Measurements from ENCODE around the gene BCAS3.

BCAS3 gene

DNA sequence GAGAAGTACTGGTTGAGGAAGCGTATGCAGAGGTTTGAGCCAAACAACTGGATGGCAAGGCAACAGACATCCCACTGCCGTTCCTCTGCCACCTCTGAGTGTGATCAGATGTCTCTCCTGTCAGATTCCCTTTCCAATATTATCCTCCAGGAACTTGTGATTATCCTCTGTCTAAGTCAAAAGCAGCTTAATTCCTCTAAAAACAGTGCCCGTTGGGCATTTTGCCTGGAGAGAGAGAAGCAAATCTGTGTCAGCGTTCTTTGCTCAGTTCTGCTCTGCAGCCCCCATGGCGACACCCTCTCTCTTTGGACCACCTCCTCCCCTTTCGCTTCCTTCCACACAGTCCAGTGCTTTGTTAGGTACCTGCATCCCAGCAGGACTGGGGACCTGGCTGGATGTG lies 665.9 kb downstream of the BCAS3 start:
- H3K27me3 ChIP-seq (ENCODE audit: insufficient read depth, low read depth): no peaks in the 10 kb centered on the region
- H2AFZ ChIP-seq (ENCODE audit: low read depth): no peak overlapping the region
- no peak overlapping the region for H3K4me2 ChIP-seq
- H3K4me3 ChIP-seq (IDR thresholded peaks at IDR 0.05; ENCODE audit: insufficient read depth, low read depth, low read length): no peak overlapping the region
- TF ChIP-seq CTCF (conservative IDR thresholded peaks at IDR 0.05; ENCODE audit: low read depth, low read length): no peak
- H3K27ac ChIP-seq: no peak overlapping the region
- H3K4me1 ChIP-seq (ENCODE audit: low read depth, poor library complexity, severe bottlenecking): no peaks in the 10 kb centered on the region
- no peaks in the 10 kb centered on the region for H3K36me3 ChIP-seq (ENCODE audit: insufficient read depth)
- no peak overlapping the region for H3K9ac ChIP-seq
- no peaks in the 10 kb centered on the region for H3K79me2 ChIP-seq (ENCODE audit: insufficient read depth, low read depth)
- no peaks in the 10 kb centered on the region for H4K20me1 ChIP-seq (ENCODE audit: insufficient read depth)

GRCh38 chr17:61345061-61345460 lies 667.4 kb downstream of the BCAS3 start:
- no peak overlapping the region for H3K4me3 ChIP-seq (IDR thresholded peaks at IDR 0.05; ENCODE audit: insufficient read depth, low read depth, low read length)
- no peak for TF ChIP-seq CTCF (conservative IDR thresholded peaks at IDR 0.05; ENCODE audit: low read depth, low read length)
- no peaks in the 10 kb centered on the region for H3K36me3 ChIP-seq (ENCODE audit: insufficient read depth)
- no peaks in the 10 kb centered on the region for H4K20me1 ChIP-seq (ENCODE audit: insufficient read depth)
- H3K9ac ChIP-seq: no peak overlapping the region
- no peaks in the 10 kb centered on the region for H3K27me3 ChIP-seq (ENCODE audit: insufficient read depth, low read depth)
- no peak overlapping the region for H2AFZ ChIP-seq (ENCODE audit: low read depth)
- no peaks in the 10 kb centered on the region for H3K79me2 ChIP-seq (ENCODE audit: insufficient read depth, low read depth)
- H3K4me2 ChIP-seq: no peak overlapping the region
- H3K4me1 ChIP-seq (ENCODE audit: low read depth, poor library complexity, severe bottlenecking): no peaks in the 10 kb centered on the region
- no peak overlapping the region for H3K27ac ChIP-seq

- H3K27me3 ChIP-seq (ENCODE audit: insufficient read depth, low read depth): no peaks in the 10 kb centered on the region
- no peak overlapping the region for H3K4me2 ChIP-seq
- no peak overlapping the region for H3K4me3 ChIP-seq (IDR thresholded peaks at IDR 0.05; ENCODE audit: insufficient read depth, low read depth, low read length)
- no peak overlapping the region for H2AFZ ChIP-seq (ENCODE audit: low read depth)
- no peak for TF ChIP-seq CTCF (conservative IDR thresholded peaks at IDR 0.05; ENCODE audit: low read depth, low read length)
- H3K9ac ChIP-seq: no peak overlapping the region
- no peaks in the 10 kb centered on the region for H3K79me2 ChIP-seq (ENCODE audit: insufficient read depth, low read depth)
- no peaks in the 10 kb centered on the region for H4K20me1 ChIP-seq (ENCODE audit: insufficient read depth)
- H3K27ac ChIP-seq: no peak overlapping the region
- no peaks in the 10 kb centered on the region for H3K36me3 ChIP-seq (ENCODE audit: insufficient read depth)
- no peaks in the 10 kb centered on the region for H3K4me1 ChIP-seq (ENCODE audit: low read depth, poor library complexity, severe bottlenecking)
These were observed 668.4 kb downstream of the BCAS3 start for GRCh38 chr17:61345825-61346666.

DNA sequence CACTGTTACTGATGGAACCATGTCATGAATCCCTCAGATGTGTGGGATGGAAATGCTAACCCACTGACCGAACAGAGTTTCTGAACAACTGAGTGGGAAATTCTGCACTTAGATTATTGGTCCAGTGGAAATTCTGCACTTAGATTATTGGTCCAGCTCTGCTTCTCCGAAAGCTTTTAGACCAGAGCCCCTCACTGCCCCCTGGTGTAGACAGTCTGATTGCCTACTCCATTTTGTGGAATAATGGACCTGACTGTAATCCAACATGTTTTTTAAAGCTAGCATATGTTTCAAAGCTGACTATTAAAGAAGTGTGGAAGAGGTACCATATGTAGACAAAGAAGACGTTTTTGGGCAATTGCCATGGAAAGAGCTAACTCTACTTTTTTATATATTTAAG lies 671.7 kb downstream of the BCAS3 start:
- Histone ChIP-seq H3K4me2 (no peak overlapping the region), H3K4me1 (ENCODE audit: low read depth, poor library complexity, severe bottlenecking) (no peaks in the 10 kb centered on the region), H3K9ac (no peak overlapping the region)

More for the DNA sequence above, 671.7 kb downstream of the BCAS3 start:
- Histone ChIP-seq H4K20me1 (ENCODE audit: insufficient read depth) (no peaks in the 10 kb centered on the region), H3K27me3 (ENCODE audit: insufficient read depth, low read depth) (no peaks in the 10 kb centered on the region), H3K36me3 (ENCODE audit: insufficient read depth) (no peaks in the 10 kb centered on the region), H3K4me3 (IDR thresholded peaks at IDR 0.05; ENCODE audit: insufficient read depth, low read depth, low read length) (no peak overlapping the region), H3K79me2 (ENCODE audit: insufficient read depth, low read depth) (no peaks in the 10 kb centered on the region), H3K27ac (no peak overlapping the region), H2AFZ (ENCODE audit: low read depth) (no peak overlapping the region)
- peak; percentile 22; the same call in 1 of the 2 replicates for TF ChIP-seq CTCF (conservative IDR thresholded peaks at IDR 0.05; ENCODE audit: low read depth, low read length)

All from KMS-11 (cell line).